T47D (cell line): ENCODE measurements around the gene ERMN.
"Not testable (repeated sequence)": the region's sequence is repeated elsewhere in the genome, so short reads cannot be mapped to it uniquely, and the experiment has no call there.

Source experiments
- DNase-seq, 2 experiments: peaks; one replicate each; pipeline versions ENCODE4 v3.0.0 to v3.0.0-alpha.2; 2011 to 2012; ENCODE audit warnings: low read depth in 1 of 2, low spot score in 1 of 2
- JUND ChIP-seq: IDR thresholded peaks from 2 replicates; pipeline ENCODE4 v1.6.1; 2012; ENCODE audit warnings: low read depth
- in situ Hi-C: cut with HindIII; loops from 2 replicates; pipeline ENCODE4 v1.10.0; 2016; ENCODE audit warnings: low sequenced_read_pairs, low pct_unique_long_range_greater_than_20kb

ERMN gene, protein sequence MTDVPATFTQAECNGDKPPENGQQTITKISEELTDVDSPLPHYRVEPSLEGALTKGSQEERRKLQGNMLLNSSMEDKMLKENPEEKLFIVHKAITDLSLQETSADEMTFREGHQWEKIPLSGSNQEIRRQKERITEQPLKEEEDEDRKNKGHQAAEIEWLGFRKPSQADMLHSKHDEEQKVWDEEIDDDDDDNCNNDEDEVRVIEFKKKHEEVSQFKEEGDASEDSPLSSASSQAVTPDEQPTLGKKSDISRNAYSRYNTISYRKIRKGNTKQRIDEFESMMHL

DNA sequence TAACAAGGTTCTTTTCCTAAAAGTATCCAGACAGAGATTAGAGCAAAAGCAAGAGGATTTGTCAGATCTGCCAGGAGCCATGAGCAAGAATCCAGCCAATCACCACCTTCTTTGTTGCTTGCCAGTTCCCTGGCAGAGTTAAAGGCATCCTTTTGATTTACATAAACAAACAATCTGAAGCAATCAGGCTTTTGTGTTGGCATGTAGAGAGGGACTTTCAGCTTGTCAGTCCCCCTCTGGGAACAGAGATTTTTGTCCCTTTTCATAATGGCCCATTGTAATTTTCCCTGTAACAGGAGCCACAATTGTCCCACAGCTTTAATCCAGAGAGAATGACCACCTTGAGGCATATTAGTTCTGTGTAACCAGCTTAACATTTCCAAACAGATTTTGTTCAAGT lies at the start of gene ERMN:
Gene ERMN (minus strand): TSS at position 39 of the 400 bp plus-strand sequence. CDS start 182 bp downstream, outside the sequence.
- in situ Hi-C loops, result no loop called here
- TF ChIP-seq JUND, result no peak
- no peak for DNase-seq

DNA sequence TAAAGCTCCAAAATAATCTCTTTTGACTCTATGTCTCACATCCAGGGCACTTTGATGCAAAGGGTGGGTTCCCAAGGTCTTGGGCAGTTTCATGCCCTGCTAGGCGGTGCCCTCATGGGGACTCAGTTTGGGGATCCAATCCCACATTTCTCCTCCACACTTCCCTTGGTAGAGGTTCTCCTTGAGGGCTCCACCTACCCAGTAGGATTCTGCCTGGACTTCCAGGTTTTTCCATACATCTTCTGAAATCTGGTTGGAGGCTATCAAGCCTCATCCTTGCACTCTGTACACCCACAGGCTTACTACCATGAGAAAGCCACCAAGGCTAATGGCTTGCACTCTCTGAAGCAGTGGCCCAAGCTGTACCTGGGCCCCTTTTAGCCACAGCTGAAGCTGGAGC lies 49.8 kb upstream of the ERMN start:
- in situ Hi-C loops, result no loop called here
- DNase-seq, result no peak
- no peak for TF ChIP-seq JUND

DNA sequence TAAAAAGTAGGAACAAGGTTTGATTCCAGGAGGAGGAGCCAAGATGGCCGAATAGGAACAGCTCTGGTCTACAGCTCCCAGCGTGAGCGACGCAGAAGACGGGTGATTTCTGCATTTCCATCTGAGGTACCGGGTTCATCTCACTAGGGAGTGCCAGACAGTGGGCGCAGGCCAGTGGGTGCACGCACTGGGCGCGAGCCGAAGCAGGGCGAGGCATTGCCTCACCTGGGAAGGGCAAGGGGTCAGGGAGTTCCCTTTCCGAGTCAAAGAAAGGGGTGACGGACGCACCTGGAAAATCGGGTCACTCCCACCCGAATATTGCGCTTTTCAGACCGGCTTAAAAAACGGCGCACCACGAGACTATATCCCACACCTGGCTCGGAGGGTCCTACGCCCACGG lies 42.9 kb upstream of the ERMN start:
- DNase-seq, in situ Hi-C loops: not testable (repeated sequence)

DNA sequence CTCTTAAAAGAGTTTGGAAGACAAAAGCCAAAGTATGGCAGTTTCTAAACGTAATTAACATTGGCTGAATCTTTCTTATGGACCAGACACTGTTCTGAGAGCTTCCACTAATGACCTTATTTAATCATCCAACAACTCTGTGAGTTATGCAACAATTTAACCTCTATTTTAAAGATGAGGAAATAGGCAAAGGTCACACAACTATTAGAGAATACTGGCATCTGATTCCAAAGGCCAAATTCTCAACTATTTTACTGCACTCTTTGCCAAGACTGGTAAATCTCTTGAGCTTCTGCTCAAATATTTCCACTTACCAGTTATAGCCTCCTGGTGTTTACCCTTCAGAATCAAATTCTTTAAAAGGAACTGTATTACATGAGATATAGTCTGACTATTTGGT lies 42.1 kb upstream of the ERMN start:
- in situ Hi-C loops, result no loop called here
- TF ChIP-seq JUND, result no peak
- DNase-seq, result no peak

DNA sequence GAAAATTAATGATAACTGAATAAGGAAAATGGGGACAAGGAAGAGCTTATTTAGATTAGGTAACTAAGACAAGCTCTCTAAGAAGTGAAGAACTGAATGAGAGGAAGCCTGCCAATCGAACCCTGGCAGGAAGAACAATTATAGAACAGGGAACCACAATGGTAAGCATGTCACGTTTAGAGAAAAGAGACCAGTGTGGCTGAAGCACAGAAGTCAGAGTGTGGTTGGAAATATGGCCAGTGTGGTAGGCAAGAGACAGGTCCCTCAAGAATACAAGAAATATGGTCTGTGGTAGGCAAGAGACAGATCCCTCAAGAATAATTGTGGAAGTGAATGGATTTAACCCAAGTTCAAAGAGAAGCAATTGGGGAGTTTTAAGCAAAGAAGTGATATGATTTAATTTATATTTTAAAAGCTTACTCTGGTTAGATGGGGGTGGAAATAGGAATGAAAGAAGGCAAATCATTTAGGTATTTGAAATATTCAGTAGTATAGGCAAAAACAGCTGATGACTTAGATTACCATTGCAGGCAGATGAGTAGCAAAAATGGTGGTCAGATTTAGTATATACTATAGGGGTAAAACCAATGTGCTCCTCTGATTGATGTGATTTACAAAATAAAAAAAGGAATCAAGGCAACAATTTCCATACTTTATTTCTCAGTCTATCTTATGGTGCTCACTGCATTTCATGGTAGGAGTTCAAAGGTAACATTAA lies 38.8 kb upstream of the ERMN start:
- in situ Hi-C loops, result no loop called here
- DNase-seq, result no peak
- no peak for TF ChIP-seq JUND

DNA sequence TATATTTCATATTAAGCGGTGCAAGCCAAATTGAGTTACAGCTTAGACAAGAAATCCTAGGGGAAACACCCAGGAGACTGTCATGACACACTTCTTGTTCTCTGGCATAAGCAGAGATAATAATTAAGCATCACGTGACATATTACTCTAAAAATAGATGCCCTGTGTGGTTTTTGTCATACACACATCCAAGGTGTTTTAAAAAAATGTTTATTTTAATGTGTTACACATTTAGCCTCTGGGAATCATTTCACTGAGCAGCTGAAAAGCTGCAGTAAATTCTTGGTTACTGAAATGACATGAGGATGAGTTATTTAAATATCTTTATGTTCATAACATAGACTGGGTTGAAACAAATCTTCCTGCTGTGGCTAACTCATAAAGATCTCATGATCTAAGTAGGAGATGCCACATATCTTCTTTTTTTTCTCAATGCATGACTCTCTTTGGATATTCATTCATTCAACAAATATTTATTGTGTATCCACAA lies 38.0 kb upstream of the ERMN start:
- no peak for DNase-seq
- in situ Hi-C loops, result no loop called here
- no peak for TF ChIP-seq JUND

DNA sequence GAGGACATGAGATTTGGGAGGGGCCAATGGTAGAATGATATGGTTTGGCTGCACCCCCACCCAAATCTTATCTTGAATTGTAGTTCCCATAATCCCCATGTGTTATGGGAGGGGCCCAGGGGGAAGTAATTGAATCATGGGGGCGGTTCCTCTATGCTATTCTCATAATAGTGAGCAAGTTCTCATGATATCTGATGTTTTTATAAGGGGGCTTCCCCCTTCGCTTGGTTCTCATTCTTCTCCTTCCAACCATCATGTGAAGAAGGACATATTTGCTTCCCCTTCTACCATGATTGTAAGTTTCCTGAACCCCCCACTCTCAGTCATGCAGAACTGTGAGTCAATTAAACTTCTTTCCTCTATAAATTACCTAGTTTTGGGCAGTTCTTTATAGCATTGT lies 37.0 kb upstream of the ERMN start:
- no peak for DNase-seq
- no peak for TF ChIP-seq JUND
- in situ Hi-C loops, result no loop called here

DNA sequence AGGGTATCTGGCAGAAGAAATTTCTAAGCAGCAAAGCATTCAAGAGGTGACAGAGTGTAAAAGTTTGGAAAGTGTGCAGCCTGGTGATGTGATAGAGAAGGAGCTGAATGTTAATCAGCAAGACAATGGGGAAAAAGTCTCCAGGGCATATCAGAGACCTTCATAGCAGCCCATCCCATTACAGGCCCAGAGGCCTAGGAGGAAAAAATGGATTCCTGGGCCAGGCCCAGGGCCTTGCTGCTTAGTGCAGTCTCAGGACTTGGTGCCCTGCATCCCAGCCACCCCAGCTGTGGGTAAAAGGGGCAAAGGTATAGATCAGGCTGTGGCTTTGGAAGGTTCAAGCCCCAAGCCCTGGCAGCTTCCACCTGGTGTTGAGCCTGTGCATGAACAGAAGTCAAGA lies 35.9 kb upstream of the ERMN start:
- no peak for DNase-seq
- in situ Hi-C loops, result no loop called here
- TF ChIP-seq JUND, result no peak

DNA sequence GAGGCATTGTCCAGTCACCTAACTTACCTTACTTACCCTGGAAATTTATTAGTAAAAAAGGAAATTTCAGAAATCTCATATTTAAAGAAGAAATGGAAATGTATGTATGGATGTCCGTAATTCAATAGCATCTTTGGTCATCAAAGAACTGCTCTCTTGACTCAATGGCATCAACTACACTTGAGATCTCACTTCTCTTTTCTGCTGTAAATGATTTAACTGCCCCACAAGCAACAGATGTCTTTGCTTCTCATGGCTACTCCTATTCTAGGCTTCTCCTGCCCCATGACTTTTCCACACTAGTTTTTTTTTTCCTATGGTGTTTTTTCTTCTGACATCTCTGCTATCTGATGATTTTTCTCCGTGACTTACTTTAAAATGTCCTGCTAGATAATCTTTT lies 34.0 kb upstream of the ERMN start:
- in situ Hi-C loops, result no loop called here
- no peak for DNase-seq
- TF ChIP-seq JUND, result no peak

DNA sequence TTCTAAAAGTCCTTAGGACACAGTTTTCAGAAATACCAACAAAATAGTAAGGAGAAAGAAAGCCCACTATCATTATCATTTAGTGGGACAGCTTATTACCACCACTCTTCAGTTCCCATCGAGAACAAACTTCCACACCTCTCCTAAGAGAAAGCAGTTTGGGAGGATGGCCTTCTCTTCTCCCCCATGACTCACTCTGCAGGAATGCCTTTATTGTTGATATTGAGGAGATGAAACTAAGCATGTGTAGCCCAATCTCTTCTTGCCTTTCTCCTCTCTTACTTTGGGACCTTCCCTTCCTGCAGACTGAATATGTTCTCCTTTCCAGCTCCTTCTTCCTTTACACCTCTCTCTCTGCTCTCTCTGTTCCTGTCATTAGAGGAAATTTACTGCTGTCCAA lies 30.0 kb upstream of the ERMN start:
- in situ Hi-C loops, result no loop called here
- DNase-seq, result no peak

DNA sequence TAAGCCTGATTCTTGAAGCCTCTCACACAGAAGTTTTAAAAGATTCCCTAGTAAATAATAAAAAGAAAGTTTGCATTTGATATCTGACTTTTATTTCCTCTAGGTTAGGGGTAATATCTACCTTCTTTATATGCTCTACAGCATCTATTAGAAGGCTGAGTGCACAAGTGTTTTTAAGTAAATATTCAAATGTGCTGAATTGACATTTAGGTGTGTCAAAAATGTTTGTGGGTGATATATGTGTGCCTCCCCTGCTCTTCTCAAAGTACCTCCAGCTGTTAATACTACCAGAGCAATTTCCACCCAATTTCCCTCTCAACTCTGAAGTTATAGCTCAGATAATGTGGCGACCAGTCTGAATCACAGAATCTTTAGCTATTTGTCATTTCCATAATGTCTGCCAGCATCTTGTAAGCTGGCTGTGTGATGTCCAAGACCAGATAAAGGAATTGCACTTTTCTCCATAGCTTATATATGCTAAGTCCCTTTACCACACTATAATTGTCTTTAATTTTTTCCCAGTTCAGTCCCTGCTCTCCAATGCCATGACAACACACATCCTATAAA lies 24.4 kb upstream of the ERMN start:
- DNase-seq, result no peak
- in situ Hi-C loops, result no loop called here
- no peak for TF ChIP-seq JUND

More for the DNA sequence above, 30.0 kb upstream of the ERMN start:
- TF ChIP-seq JUND, result no peak

DNA sequence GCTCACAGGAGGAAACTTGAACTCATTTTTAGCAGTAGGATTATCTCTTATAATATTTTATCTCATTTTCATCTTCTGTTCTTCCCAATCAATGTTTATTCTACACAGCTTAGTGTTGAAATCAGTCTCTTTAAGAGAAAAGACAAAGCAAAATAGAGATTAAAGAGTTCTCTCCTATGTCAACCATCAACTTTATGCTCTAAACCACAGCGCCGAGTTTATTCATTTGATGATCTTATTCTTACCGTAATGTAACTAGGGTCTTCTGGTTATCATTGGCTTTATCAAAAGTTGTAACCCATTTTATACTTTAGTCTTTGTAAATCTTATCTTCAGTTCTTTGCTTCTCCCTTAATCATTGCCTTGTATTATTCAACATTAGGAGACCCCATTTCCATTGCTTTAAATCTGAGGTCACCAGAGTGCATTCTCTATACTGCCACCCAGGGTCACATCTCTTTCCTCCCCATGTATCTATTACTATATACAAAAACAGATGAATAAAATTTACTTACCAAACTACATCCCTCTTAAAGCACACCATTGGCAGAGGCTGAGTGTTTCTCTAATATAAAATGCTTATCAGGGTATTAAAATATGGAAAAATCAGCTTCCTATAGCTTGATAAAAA lies 22.8 kb upstream of the ERMN start:
- no peak for TF ChIP-seq JUND
- no peak for DNase-seq
- in situ Hi-C loops, result no loop called here
